T-cell (primary cell): ENCODE data around the gene RNF145. TPM values are rescaled to one million over a fixed set of nuclear protein-coding genes. Genes with fewer than 3 reads are reported as not detected.

Experiments
- ATAC-seq, 4 experiments: fragments of 200-7000 bp in 3 of 4; fragments of 150-1000 bp in 1 of 4; cut with Tn5 transposase; replicated peaks in 1 of 4; 1 replicate in 3 of 4; 2 replicates in 1 of 4; pipeline ENCODE4 v1.10.0; 2021; ENCODE audit warnings: moderate library complexity in 3 of 4, mild to moderate bottlenecking in 2 of 4, moderate number of reproducible peaks in 1 of 4
- CTCF ChIA-PET, 2 donors: fragments of 300-600 bp; sonication (Branson Sonifier 250); formaldehyde crosslinking; loops; one replicate each; lab custom pipeline; 2022; ENCODE audit warnings: antibody characterized with exemption in 2 of 2; lab: Charles Lee
- POLR2A ChIA-PET, 2 donors: fragments of 300-600 bp; sonication (Branson Sonifier 250); formaldehyde crosslinking; loops; one replicate each; lab custom pipeline; 2022; ENCODE audit warnings: antibody characterized with exemption in 2 of 2; lab: Charles Lee
- DNase-seq, 35 experiments: peaks; one replicate each; pipeline versions ENCODE4 v3.0.0 to v3.0.0-alpha.2; 2013 to 2023
- H3K27ac ChIP-seq: one replicate; pipeline ENCODE4 v1.5.1; 2013; ENCODE audit warnings: low read length
- H3K27me3 ChIP-seq, 2 experiments: replicated peaks in 1 of 2; 1 replicate in 1 of 2; 2 replicates in 1 of 2; pipeline versions ENCODE4 v1.6.1 to v1.7.0; 2013; ENCODE audit warnings: low read length in 1 of 2, mixed read lengths in 1 of 2; ENCODE audit not compliant: control insufficient read depth in 2 of 2, insufficient read depth in 2 of 2; ENCODE audit errors: extremely low read depth in 1 of 2
- H3K36me3 ChIP-seq, 2 donors: 1 replicate in 1 of 2; 2 replicates in 1 of 2; pipeline versions ENCODE4 v1.6.1 to v1.7.0; 2013; ENCODE audit warnings: low read length in 1 of 2; ENCODE audit not compliant: control insufficient read depth in 2 of 2, insufficient read depth in 1 of 2; ENCODE audit errors: extremely low read depth in 1 of 2
- H3K4me1 ChIP-seq, 2 experiments: 1 replicate in 1 of 2; 2 replicates in 1 of 2; pipeline versions ENCODE4 v1.6.1 to v1.7.0; 2013; ENCODE audit warnings: low read length in 2 of 2, mixed read lengths in 1 of 2; ENCODE audit not compliant: insufficient read depth in 2 of 2, control insufficient read depth in 1 of 2; ENCODE audit errors: extremely low read depth in 1 of 2
- H3K4me3 ChIP-seq, 2 donors: 1 replicate in 1 of 2; 2 replicates in 1 of 2; pipeline versions ENCODE4 v1.5.1 to v1.7.0; 2013; ENCODE audit warnings: mild to moderate bottlenecking in 2 of 2, low read length in 1 of 2, moderate library complexity in 1 of 2; ENCODE audit not compliant: control insufficient read depth in 1 of 2; ENCODE audit errors: extremely low read depth in 1 of 2
- H3K9me3 ChIP-seq: 2 replicates; pipeline ENCODE4 v1.7.0; 2013
- H3K27ac Mint-ChIP-seq, 2 donors: one replicate each; pipeline ENCODE4 v1.8.0; 2020 to 2021; ENCODE audit warnings: mild to moderate bottlenecking in 2 of 2, mixed read lengths in 2 of 2
- H3K27me3 Mint-ChIP-seq, 2 donors: one replicate each; pipeline ENCODE4 v1.8.0; 2021 to 2022; ENCODE audit warnings: mixed read lengths in 2 of 2
- H3K36me3 Mint-ChIP-seq: one replicate; pipeline ENCODE4 v1.8.0; 2021; ENCODE audit warnings: mixed read lengths
- H3K4me1 Mint-ChIP-seq, 3 donors: one replicate each; pipeline ENCODE4 v1.8.0; 2020 to 2022; ENCODE audit warnings: mixed read lengths in 3 of 3, mild to moderate bottlenecking in 1 of 3
- H3K4me3 Mint-ChIP-seq, 3 donors: one replicate each; pipeline ENCODE4 v1.8.0; 2020 to 2022; ENCODE audit warnings: mild to moderate bottlenecking in 3 of 3, mixed read lengths in 3 of 3, moderate library complexity in 3 of 3
- H3K9me3 Mint-ChIP-seq, 3 donors: one replicate each; pipeline ENCODE4 v1.8.0; 2020 to 2022; ENCODE audit warnings: mixed read lengths in 3 of 3
- WGBS: methylation state at CpG from one replicate; pipeline ENCODE4 v1.1.5; 2013; ENCODE audit warnings: missing lambda C conversion rate; ENCODE audit not compliant: insufficient coverage; 5-methylcytosine and 5-hydroxymethylcytosine counted together
- total RNA-seq, 35 experiments: library from RNA in 6 of 35; stranded (reverse) in 6 of 35; fragments of 120-200 nt in 1 of 35; gene quantifications; one replicate each; pipeline versions ENCODE4 v1.2.1 to v1.2.4 and lab custom pipeline; 2013 to 2026

The RNF145 gene
- total RNA-seq, 5 donors from 2014 or later (not counting 1 experiment from before 2014, with no cell fraction given) = 54.0 to 62.8 (median 60.1) TPM

DNA sequence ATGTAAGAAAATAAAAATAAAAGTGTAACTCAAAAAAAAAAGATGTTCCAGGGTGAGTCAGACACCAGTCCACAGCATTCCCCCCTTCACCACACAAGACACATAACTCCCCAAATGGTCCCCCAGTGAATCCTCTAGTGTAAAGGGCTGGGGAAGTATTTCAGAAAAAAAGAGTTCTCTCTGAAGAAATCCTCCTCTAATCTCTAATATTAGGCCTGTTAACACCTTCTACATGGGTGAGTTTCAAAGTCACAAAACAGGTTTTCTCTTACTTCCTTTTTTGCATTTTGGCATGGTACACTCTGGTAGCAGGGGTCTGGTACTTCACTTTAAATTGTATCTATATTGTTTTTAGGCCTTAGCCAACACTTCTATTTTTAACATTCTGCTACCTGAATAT, 28.2 kb downstream of the RNF145 start:
- no peak for ATAC-seq
- Mint-ChIP-seq H3K9me3 (no peaks in the 10 kb centered on the region), H3K4me3 (no peak overlapping the region)

GRCh38 chr5:159179529-159180305, 29.6 kb downstream of the RNF145 start:
- POLR2A ChIA-PET = no interaction called here
- Mint-ChIP-seq H3K4me3 (peak overlapping the region in 2 of 3 donors; percentile 38 to 42), H3K27me3 (no peaks in the 10 kb centered on the region), H3K27ac (peak overlapping the region; percentile 89), H3K9me3 (no peaks in the 10 kb centered on the region), H3K4me1 (peaks cover 80 to 82% (median 81%) of the 10 kb centered on the region in 3 donors), H3K36me3 (peaks cover 25% of the 10 kb centered on the region)
- H3K4me1 ChIP-seq = peaks cover 10 to 32% of the 10 kb centered on the region in 2 experiments
- CTCF ChIA-PET = interaction anchor here in 1 of 2 donors (0.8 to 1.6 kb wide), 2 partner anchors 15 to 37 kb away, joined by 3 read pairs; no protein-coding TSS in a partner anchor
- H3K27ac ChIP-seq = peak overlapping the region; percentile 27
- H3K4me3 ChIP-seq = no peak overlapping the region
- peaks cover 0 to 10% of the 10 kb centered on the region in 2 donors for H3K36me3 ChIP-seq
- no peak for ATAC-seq
- no peaks in the 10 kb centered on the region for H3K27me3 ChIP-seq
- H3K9me3 ChIP-seq = no peaks in the 10 kb centered on the region
- no CpG with 5 or more reads among the region's 3 CpGs for WGBS
- DNase-seq = no peak

More for the DNA sequence above, 28.2 kb downstream of the RNF145 start:
- Histone ChIP-seq H3K27ac (no peak overlapping the region), H3K4me3 (no peak overlapping the region), H3K4me1 (peaks cover 10 to 20% of the 10 kb centered on the region in 2 experiments), H3K27me3 (no peaks in the 10 kb centered on the region), H3K9me3 (no peaks in the 10 kb centered on the region), H3K36me3 (peaks cover 0 to 18% of the 10 kb centered on the region in 2 donors)
- Mint-ChIP-seq H3K27me3 (no peaks in the 10 kb centered on the region), H3K36me3 (peaks cover 28% of the 10 kb centered on the region), H3K4me1 (peaks cover 77 to 82% (median 82%) of the 10 kb centered on the region in 3 donors), H3K27ac (peak overlapping the region; percentile 67 to 78)
- DNase-seq = peak in 1 of 35 experiments; percentile 12
- POLR2A ChIA-PET = interaction anchor here (0.6 to 0.7 kb wide), 4 partner anchors 8 to 369 kb away, joined by 3 to 5 read pairs (median 4); no protein-coding TSS in a partner anchor
- CTCF ChIA-PET = interaction anchor here (0.6 to 1.0 kb wide), 5 partner anchors 10 to 1820 kb away, joined by 3 to 6 read pairs (median 4); no protein-coding TSS in a partner anchor

GRCh38 chr5:159178978-159179377, 30.4 kb downstream of the RNF145 start:
- POLR2A ChIA-PET = interaction anchor here (0.7 to 1.1 kb wide), 2 partner anchors 29 to 64 kb away, joined by 3 to 4 read pairs; no protein-coding TSS in a partner anchor
- Histone ChIP-seq H3K36me3 (peaks cover 0 to 10% of the 10 kb centered on the region in 2 donors), H3K27ac (no peak overlapping the region), H3K4me3 (no peak overlapping the region), H3K27me3 (no peaks in the 10 kb centered on the region), H3K4me1 (peaks cover 10 to 32% of the 10 kb centered on the region in 2 experiments), H3K9me3 (no peaks in the 10 kb centered on the region)
- Mint-ChIP-seq H3K9me3 (no peaks in the 10 kb centered on the region), H3K27me3 (no peaks in the 10 kb centered on the region), H3K27ac (peak overlapping the region; percentile 70 to 89), H3K36me3 (peaks cover 25% of the 10 kb centered on the region), H3K4me3 (no peak overlapping the region), H3K4me1 (peaks cover 72 to 83% (median 80%) of the 10 kb centered on the region in 3 donors)
- CTCF ChIA-PET = interaction anchor here in 1 of 2 donors (1.0 to 1.6 kb wide), 2 partner anchors 15 to 99 kb away, joined by 3 read pairs; no protein-coding TSS in a partner anchor
- no CpG with 5 or more reads among the region's 2 CpGs for WGBS
- DNase-seq (peak in 1 of 35 experiments; percentile 71), ATAC-seq (peak in 3 of 4 experiments; percentile 45 to 83 (median 50))

DNA sequence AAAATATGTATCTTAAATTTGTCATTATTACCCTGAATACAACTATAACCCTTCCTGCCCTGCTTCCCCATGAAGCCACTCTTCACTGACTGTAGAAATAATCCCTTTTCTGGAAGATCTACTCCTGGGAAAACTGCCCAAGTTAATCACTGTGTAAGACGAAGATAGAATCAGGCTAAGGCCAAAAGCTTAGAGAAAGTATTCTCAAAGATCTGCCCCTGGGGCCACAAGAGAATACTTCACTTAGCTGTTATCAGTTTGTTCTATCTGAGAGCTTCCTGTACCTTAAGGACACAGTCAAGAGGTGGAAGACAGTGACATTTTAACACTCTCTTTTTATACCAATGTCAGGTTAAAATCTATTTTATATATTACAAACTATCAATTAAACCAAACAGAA, 33.8 kb downstream of the RNF145 start:
- ChIA-PET CTCF (interaction anchor here in 1 of 2 donors (0.7 to 1.7 kb wide), 4 partner anchors 13 to 30 kb away, joined by 3 to 12 read pairs (median 4); no protein-coding TSS in a partner anchor), POLR2A (interaction anchor here in 1 of 2 donors (0.6 to 1.1 kb wide), 3 partner anchors 11 to 38 kb away, joined by 3 to 5 read pairs (median 3); no protein-coding TSS in a partner anchor)
- H3K36me3 Mint-ChIP-seq = peaks cover 35% of the 10 kb centered on the region
- Histone ChIP-seq H3K27ac (peak overlapping the region; percentile 35), H3K9me3 (no peaks in the 10 kb centered on the region), H3K4me1 (peaks cover 5 to 27% of the 10 kb centered on the region in 2 experiments), H3K27me3 (no peaks in the 10 kb centered on the region), H3K36me3 (peaks cover 2 to 23% of the 10 kb centered on the region in 2 donors), H3K4me3 (peak overlapping the region in 1 of 2 donors; percentile 15)
- peak overlapping the region in 2 of 3 donors; percentile 50 to 53 for H3K4me3 Mint-ChIP-seq
- 0% methylated on average over 1 of the region's 1 CpG for WGBS
- peaks cover 50 to 65% (median 59%) of the 10 kb centered on the region in 3 donors for H3K4me1 Mint-ChIP-seq
- H3K9me3 Mint-ChIP-seq = no peaks in the 10 kb centered on the region
- DNase-seq (peak in 2 of 35 experiments; percentile 1 to 56), ATAC-seq (peak; percentile 78 to 83 (median 80))
- no peaks in the 10 kb centered on the region for H3K27me3 Mint-ChIP-seq
- H3K27ac Mint-ChIP-seq = peak overlapping the region; percentile 79 to 90

GRCh38 chr5:159174511-159175168, 34.7 kb downstream of the RNF145 start:
- H3K4me1 ChIP-seq = peaks cover 0 to 20% of the 10 kb centered on the region in 2 experiments
- H3K9me3 Mint-ChIP-seq = no peaks in the 10 kb centered on the region
- H3K9me3 ChIP-seq = no peaks in the 10 kb centered on the region
- H3K27me3 ChIP-seq = no peaks in the 10 kb centered on the region
- H3K27ac ChIP-seq = no peak overlapping the region
- no peak overlapping the region for H3K4me3 Mint-ChIP-seq
- peaks cover 35% of the 10 kb centered on the region for H3K36me3 Mint-ChIP-seq
- ATAC-seq (no peak), DNase-seq (no peak)
- POLR2A ChIA-PET = interaction anchor here (0.6 to 0.7 kb wide), 2 partner anchors 34 to 217 kb away, joined by 3 to 7 read pairs; no protein-coding TSS in a partner anchor
- peak overlapping the region; percentile 68 to 79 for H3K27ac Mint-ChIP-seq
- H3K36me3 ChIP-seq = peaks cover 2 to 24% of the 10 kb centered on the region in 2 donors
- peaks cover 46 to 60% (median 53%) of the 10 kb centered on the region in 3 donors for H3K4me1 Mint-ChIP-seq
- H3K27me3 Mint-ChIP-seq = no peaks in the 10 kb centered on the region
- H3K4me3 ChIP-seq = no peak overlapping the region
- CTCF ChIA-PET = interaction anchor here in 1 of 2 donors (0.8 to 1.7 kb wide), 3 partner anchors 12 to 18 kb away, joined by 3 to 5 read pairs (median 4); no protein-coding TSS in a partner anchor
